AG08396 (cell line): ENCODE results near the gene RFC3.
"Not testable (repeated sequence)": the region's sequence is repeated elsewhere in the genome, so short reads cannot be mapped to it uniquely, and the experiment has no call there.

Experiments used
- DNase-seq: peaks from one replicate; pipeline ENCODE4 v3.0.0; 2012; ENCODE audit warnings: low spot score, mixed read lengths

RFC3 gene, protein sequence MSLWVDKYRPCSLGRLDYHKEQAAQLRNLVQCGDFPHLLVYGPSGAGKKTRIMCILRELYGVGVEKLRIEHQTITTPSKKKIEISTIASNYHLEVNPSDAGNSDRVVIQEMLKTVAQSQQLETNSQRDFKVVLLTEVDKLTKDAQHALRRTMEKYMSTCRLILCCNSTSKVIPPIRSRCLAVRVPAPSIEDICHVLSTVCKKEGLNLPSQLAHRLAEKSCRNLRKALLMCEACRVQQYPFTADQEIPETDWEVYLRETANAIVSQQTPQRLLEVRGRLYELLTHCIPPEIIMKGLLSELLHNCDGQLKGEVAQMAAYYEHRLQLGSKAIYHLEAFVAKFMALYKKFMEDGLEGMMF

DNA sequence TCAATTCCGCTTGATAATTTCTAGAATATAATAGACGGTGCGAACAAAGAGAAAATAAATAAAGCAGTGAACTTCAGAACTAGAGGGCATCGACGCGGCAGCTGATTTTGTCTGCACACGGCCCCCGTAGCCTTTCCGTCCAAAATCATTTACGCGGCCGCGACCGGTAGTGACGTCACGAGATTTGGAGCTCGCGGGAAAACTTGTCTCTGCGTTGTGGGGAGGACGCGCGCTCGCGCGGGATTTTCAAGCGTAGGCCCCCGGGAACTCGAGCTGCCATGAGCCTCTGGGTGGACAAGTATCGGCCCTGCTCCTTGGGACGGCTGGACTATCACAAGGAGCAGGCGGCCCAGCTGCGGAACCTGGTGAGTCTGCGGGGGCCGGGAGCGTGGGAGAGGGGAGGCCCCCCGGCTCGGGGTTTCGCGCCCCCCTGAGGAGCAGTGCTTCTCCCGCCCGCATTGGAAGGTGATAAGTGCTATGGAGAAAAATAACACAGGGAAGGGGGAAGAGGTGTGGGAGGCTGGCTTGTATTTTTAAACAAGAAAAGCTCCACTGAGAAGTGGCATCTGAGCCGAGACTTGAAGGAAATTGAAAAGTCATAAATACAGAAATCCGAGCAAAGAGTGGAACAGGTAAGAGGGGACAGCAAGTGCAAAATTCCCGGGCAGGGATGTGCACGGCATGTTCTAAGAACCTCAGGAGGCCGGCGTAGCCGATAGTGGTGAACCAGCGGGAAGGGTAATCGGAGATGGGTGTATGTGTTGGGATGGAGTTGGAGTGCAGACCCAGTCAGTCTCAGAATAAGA, at the start of gene RFC3:
Gene RFC3 (plus strand): TSS at position 249 of the 806 bp plus-strand sequence. CDS start 30 bp downstream, at position 279.
- peak; percentile 93 for DNase-seq

DNA sequence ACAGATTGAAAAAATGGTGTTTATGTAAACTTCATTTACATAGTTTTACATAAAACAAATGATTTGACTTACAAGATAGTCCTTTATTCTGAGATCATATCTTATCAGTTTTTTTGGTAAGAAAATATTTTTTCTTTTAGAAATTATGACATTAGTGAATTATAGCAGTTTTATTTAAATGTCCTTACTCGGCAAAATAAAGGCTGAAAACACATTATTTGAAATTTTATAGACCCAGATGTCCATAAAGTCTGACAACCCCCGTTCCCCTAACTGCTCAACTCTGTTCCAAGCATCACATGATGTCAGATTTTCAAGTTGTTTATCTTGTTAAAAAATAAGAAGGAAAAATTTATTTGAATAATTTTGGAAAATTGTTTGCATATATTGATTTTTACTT, 46.7 kb upstream of the RFC3 start:
- DNase-seq: no peak

GRCh38 chr13:33773790-33774462, 44.0 kb upstream of the RFC3 start:
- no peak for DNase-seq

DNA sequence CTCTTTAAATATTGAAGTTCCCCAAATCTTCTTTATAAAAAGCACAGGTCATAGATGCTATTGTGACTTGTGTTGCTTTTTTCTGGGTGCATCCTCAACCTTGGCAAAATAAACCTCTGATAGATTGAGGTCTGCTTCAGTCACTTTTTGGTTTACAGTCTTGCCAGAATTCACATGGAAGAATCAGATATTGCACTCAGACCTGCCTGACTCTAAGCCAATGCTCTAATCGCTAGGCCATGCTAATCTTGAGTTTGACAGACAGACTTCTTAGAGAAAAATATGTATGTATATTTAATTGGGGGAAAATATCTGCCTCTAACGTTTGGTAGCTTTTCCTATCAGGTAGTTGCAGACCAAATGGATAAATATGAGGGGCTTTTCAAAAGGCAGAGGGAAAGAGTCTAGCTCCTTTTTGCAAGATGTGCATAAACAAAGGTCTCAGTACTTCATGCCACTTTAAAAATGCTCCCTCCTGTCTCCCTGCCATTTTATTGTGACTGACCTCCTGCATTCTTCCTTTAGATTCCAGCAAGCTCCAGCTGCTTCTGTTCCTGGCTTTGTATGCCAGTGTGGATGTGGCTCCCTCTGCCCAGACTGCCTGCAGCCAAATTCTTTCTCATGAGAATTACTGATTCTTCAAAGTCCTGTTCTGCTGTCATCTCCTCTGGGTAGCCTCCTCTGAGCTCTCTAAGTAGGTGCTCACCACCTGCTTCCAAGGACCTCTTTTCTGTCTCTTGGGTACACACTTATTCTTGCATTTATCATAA, 42.4 kb upstream of the RFC3 start:
- DNase-seq: no peak

DNA sequence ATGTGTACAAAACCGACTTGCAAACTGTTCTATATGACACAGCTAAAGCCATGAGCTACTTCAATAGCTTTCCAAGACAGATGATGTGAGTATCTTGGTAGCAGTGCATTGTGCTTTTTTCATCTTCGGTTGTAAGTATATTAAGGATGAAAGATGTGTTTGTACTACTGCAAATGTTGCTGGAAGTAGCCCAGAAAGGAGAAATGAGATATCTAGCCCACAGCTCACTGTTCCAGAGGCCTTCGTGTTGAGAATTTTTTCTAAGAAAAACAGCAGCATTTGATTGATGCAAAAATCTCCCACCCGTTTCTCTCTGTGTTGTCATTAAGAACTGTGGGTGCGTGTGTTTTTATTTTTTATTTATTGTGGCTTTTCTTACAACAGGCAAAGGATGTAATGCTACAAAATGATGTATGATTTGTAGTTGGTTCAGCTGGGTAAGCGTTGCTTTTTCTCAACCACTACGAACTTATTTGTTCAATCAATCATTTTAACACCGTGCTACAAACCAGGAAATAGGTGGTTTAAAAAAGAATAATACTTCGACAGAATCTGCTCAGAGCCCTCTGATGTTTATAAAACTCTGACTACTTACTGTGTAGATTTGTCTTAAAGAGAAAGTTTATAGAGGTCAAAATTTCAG, 41.6 kb upstream of the RFC3 start:
- DNase-seq: no peak

DNA sequence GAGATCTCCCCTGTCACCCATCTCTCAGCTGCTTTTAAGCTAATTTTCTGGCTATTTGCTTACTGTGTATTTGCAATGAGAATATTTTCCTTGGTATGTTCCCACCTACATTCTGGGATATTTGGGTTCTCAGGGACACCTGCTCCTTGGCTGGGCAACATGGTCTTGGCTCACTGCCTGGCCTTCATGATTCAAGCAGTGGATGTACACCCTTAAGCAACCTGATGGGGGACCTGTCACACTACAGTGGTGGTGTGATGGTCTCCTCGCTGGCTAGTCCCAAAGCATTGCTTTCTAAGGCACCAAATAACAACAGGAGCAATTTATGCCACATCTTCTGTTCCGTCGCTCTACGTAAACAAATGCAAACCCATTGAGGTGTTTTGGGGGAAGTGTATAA, 35.3 kb upstream of the RFC3 start:
- no peak for DNase-seq

- not testable (repeated sequence) for DNase-seq
Measured at GRCh38 chr13:33783212-33783611, 34.7 kb upstream of the RFC3 start.

GRCh38 chr13:33784738-33785137, 33.2 kb upstream of the RFC3 start:
- DNase-seq: no peak

GRCh38 chr13:33785384-33785783, 32.6 kb upstream of the RFC3 start:
- DNase-seq: no peak

GRCh38 chr13:33787051-33787591, 30.8 kb upstream of the RFC3 start:
- DNase-seq: peak; percentile 8

GRCh38 chr13:33789066-33789606, 28.8 kb upstream of the RFC3 start:
- DNase-seq: no peak

DNA sequence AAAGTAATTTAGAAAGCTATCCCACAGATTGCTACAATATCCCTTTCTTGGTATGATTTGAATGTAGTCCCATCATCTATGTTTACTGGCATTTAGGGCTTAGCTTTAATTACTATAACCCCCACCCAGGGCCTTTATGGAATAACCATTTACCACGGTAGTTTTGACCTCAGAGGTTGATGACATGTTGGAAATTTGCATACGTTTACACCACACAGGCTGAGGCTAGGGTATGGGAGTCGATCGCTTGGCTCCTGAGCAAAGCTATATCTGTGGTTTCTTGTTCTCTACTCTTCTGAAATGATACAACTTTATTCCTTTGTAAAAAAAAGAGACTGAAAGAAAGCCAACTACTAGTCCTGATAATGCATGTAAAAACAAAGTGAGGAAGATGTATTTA, 28.2 kb upstream of the RFC3 start:
- no peak for DNase-seq

DNA sequence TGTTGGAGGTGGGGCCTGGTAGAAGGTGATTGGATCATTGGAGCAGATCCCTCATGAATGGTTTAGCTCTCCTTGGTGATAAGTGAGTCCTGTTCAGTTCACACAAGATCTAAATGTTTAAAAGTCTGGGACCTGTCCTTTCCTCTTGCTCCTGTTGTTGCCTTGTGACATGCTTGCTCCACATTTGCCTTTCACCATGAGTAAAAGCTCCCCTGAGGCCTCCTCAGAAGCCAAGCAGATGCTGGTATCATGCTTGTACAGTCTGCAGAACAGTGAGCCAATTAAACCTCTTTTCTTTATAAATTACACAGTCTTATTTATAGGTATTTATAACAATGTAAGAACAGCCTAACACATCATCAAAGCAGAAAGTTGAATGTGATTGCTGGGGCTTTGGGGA, 24.2 kb upstream of the RFC3 start:
- no peak for DNase-seq

- no peak for DNase-seq
Measured at GRCh38 chr13:33794576-33794975, 23.4 kb upstream of the RFC3 start.

GRCh38 chr13:33796095-33796494, 21.9 kb upstream of the RFC3 start:
- no peak for DNase-seq

DNA sequence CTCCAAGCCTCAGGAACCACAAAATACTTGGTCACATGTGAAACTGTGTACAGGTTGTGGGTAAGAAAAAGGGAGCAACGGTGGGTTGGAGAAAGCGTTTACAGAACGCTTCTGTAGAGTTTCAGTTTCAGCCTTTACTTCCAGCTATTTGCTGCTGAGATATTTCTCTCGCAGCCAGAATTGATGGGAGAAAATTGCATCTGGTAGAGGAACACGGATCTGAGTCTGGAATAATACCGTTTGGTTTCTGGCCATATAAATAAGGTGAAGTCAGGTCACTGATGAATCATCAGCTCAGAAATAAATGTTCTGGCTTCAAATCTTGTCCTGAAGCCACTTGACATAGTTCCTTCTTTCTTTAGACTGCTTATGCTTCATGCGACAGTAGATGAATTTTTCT, 20.3 kb upstream of the RFC3 start:
- DNase-seq: no peak

GRCh38 chr13:33798023-33798422, 19.9 kb upstream of the RFC3 start:
- DNase-seq: no peak

DNA sequence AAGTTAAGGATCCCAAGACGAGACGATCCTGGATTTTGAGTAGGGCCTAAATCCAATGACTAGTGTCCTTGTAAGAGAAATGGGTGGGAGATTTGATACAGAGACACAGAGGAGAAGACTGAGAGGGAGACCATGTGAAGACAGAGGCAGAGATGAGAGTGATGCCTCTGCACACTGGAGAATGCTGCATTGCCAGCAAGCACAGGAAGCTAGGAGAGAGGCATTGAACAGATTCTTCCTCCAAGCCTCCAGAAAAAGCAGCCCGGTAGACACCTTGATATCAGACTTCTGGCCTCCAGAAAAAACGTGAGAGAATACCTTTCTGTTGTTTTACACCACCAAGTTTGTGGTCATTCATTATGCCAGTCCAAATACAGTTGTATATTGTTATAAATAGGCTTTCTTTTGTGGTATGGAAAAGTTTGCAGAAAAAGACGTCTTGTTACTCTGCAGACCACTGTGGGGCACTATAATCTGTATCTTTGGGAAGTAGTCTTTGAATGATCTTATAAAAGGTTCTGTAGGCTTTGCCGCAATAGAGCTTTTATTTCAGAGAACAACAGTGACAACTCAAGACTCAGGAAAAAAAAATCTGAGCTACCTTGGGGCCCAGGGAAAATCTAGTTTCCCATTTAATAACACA, 17.9 kb upstream of the RFC3 start:
- DNase-seq: peak; percentile 18

DNA sequence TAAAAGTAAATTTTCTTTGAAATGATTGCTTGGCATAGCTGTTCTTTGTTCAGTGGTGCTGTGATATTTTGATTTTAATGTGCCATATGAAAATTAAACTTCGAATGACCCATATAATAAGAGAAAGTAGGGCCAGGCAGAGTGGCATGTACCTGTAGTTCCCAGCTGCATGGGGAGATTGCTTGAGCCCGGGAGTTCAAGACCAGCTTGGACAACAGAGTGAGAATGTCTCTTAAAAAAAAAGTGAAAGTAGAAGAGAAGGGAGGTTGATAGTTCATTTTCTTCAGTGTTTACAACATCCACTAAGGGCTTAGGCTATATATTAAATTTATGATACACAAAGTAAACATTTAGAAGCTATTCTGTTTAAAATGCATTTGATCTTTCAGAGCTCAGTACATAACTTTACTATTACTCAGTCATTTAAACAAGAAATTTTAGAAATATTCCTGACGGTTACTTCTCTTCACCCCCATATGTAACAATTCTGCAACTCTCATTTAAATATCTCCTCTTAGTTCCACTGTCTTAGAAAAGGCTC, 17.2 kb upstream of the RFC3 start:
- DNase-seq: no peak
